NCI-H1417 treated with DMSO at 0.1 percent for 48 hours (cell line): ENCODE results near the gene KLHL36.
"Not testable (repeated sequence)": the region's sequence is repeated elsewhere in the genome, so short reads cannot be mapped to it uniquely, and the experiment has no call there.

Source experiments
- DNase-seq: peaks from one replicate; lab custom pipeline; 2025; lab: John Stamatoyannopoulos, UW

Gene KLHL36

GRCh38 chr16:84673561-84673960, 25.2 kb downstream of the KLHL36 start:
- no peak for DNase-seq

GRCh38 chr16:84675423-84675822, 27.1 kb downstream of the KLHL36 start:
- no peak for DNase-seq

- no peak for DNase-seq
These were observed 27.6 kb downstream of the KLHL36 start for GRCh38 chr16:84675884-84676283.

- DNase-seq, result no peak
These were observed 28.9 kb downstream of the KLHL36 start for GRCh38 chr16:84677017-84677803.

GRCh38 chr16:84677849-84678248, 29.5 kb downstream of the KLHL36 start:
- no peak for DNase-seq

GRCh38 chr16:84678541-84678940, 30.2 kb downstream of the KLHL36 start:
- no peak for DNase-seq

GRCh38 chr16:84680165-84680842, 32.0 kb downstream of the KLHL36 start:
- DNase-seq, result no peak

GRCh38 chr16:84680843-84681629, 32.7 kb downstream of the KLHL36 start:
- DNase-seq, result no peak

GRCh38 chr16:84683691-84684591, 35.6 kb downstream of the KLHL36 start:
- no peak for DNase-seq

- DNase-seq, result no peak
These were observed 36.3 kb downstream of the KLHL36 start for GRCh38 chr16:84684592-84684965.

- DNase-seq, result no peak
These were observed 36.9 kb downstream of the KLHL36 start for GRCh38 chr16:84685210-84685609.

GRCh38 chr16:84686707-84687298, 38.5 kb downstream of the KLHL36 start:
- DNase-seq, result no peak

- no peak for DNase-seq
These were observed 39.4 kb downstream of the KLHL36 start for GRCh38 chr16:84687715-84688114.

GRCh38 chr16:84688163-84688562, 39.9 kb downstream of the KLHL36 start:
- not testable (repeated sequence) for DNase-seq

GRCh38 chr16:84689111-84689510, 40.8 kb downstream of the KLHL36 start:
- no peak for DNase-seq

GRCh38 chr16:84690088-84690819, 41.9 kb downstream of the KLHL36 start:
- DNase-seq, result no peak

- no peak for DNase-seq
These were observed 44.3 kb downstream of the KLHL36 start for GRCh38 chr16:84692451-84693214.

- not testable (repeated sequence) for DNase-seq
These were observed 45.6 kb downstream of the KLHL36 start for GRCh38 chr16:84693869-84694268.

- DNase-seq, result no peak
These were observed 46.7 kb downstream of the KLHL36 start for GRCh38 chr16:84694980-84695379.
